ENCODE results near the gene HOXC12. TPM values are rescaled to one million over a fixed set of nuclear protein-coding genes. Genes with fewer than 3 reads are reported as not detected.

Gene HOXC12
- total RNA-seq, 1 experiment from 2014 or later = not detected

DNA sequence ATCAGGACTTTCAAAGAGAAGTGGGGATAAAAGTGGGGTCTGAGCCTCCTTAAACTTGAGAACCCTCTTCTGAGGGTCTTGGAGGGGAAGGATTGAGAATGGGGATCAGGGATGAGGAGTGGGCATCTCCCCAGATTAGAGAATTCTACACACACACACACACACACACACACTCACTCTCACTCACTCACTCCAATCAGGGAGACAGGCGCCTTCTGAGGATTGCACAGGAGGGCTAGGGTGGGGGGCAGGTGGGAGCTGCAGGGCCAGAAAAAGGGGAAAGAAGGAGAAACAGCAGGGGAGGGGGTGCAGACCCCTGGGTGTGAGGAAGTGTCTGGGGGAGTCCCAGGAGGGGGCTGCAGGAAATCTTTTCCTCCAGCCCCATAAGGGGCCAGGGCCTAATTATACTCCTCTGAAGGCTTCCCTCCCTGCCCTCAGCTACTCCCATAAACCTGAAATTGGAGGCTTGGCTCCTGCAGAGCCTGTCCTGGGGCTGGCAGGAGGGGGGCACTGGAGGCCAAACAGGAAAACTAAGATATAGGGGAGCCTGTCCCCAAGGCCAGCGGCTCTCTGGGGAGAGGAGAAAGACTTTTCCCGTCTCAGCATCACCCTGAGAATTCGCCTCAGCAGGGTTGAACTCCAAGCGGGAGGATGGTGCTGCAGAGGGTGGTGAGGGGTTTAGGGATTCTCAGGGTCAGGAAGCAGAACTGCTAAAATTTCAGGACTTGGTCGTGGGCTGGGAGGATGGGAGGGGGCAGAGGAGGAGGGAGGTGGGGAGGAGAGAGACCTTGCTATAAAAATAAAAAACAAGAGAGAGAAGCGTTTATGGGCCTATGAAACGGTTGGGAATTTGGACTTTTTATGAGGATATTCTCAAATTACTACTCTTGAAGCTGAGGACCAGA lies 46.8 kb downstream of the HOXC12 start:
- in situ Hi-C loops (cut with HindIII; ENCODE audit: low sequenced_read_pairs) = loop anchor here (25.0 kb wide), 1 partner anchor 186 kb away; the partner anchor contains the start of gene SMUG1
- no peak for DNase-seq (ENCODE audit: low spot score)

- DNase-seq (ENCODE audit: low spot score) = no peak
- in situ Hi-C loops (cut with HindIII; ENCODE audit: low sequenced_read_pairs) = loop anchor here (25.0 kb wide), 1 partner anchor 185 kb away; the partner anchor contains the start of gene SMUG1
Measured at GRCh38 chr12:54002278-54002914, 47.7 kb downstream of the HOXC12 start.

DNA sequence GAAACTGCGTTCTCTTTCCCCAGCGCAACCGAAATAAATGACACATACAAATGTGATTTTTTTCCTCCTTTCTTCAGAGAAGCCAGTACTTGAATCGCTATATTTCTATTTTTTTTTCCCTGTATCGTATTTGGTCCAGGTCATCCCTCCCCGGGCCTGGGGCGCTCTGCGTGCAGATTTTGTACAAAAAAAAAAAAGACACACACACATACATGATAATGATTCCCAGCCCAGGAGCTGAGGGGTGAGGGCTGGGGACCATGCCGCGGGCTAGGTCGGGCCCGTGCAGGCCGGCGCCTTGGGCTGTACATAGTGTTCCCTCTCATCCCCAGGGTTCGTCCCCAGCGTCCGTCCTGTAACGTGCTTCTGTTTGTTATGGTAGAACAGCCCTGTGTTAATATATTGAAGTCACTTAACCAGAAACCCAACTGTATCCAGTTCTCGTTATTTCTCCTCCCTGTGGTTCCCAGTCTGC lies 48.2 kb downstream of the HOXC12 start:
- in situ Hi-C loops (cut with HindIII; ENCODE audit: low sequenced_read_pairs) = loop anchor here (25.0 kb wide), 1 partner anchor 184 kb away; the partner anchor contains the start of gene SMUG1
- no peak for DNase-seq (ENCODE audit: low spot score)

GRCh38 chr12:54003625-54004024 lies 48.9 kb downstream of the HOXC12 start:
- in situ Hi-C loops (cut with HindIII; ENCODE audit: low sequenced_read_pairs) = loop anchor here (25.0 kb wide), 1 partner anchor 184 kb away; the partner anchor contains the start of gene SMUG1
- DNase-seq (ENCODE audit: low spot score) = no peak

DNA sequence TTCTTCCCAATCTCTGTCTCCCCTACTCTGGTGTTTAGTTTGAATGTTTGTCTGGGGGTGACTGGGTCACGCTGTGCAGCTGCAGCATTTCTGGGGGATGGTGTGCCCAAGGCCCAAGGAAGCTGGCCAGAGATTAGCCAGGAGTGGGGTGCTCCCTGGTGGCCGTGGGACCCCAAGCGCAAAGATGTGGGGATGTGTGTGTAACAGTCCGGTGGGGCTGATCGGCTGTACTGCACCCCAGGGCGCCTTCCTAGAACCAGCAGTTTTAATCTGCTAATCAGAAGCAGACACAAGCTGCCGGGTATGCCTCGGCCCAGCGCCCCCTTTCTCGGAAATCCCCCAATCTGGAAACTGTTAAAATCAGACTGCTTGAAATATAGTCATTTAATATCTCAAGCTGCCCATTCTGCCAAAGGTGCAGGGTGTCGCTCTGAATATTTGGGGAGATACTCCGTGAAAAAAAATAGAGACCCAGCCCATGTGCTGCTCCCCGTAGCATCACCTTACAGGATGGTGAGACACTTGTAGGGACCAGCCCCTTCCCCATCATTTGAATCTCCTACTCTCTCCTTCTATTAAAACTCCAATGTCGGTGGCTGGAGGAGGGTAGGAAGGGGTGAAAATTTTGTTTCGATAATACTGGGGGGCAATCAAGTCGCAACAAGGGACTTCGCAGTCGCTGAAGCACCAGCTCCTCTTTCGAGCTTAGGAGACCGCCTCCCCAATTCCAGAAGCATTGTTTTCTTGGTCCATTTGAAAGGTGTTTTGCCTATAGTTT lies 49.5 kb downstream of the HOXC12 start:
- no peak for DNase-seq (ENCODE audit: low spot score)
- in situ Hi-C loops (cut with HindIII; ENCODE audit: low sequenced_read_pairs) = loop anchor here (25.0 kb wide), 1 partner anchor 183 kb away; the partner anchor contains the start of gene SMUG1

DNA sequence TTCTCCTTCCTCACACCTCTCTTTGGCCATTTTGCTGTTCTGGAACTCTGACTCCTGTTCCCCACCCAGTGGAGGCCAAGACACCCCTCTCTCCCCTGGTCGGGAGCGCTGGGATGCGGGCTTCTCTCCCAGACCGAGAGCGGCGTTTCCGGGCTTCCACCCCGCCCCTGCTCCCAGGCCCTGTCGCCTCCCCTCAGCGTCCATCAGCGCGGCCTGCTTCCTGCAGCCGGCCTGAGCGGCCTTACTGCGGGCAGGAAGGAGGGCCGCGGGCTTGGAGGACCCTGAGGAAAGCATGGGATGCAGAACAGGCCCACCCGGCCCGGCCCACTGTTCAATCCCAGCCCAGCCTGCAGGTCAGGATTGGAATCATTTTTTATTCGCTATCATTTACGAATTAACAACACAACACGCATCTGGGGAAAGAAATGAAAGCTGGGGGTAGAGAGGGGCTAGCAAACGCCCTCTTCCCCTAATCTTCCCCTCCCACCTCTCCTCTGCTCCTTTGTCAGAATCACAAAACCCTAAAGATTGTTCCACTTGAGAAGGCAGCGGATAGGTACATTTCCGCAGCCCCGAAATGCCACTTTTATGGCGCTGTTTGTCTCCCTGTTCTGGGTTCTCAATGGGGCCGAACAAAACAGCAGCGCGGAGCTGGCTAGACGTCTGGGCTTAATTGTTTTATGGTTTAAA lies 50.3 kb downstream of the HOXC12 start:
- no peak for DNase-seq (ENCODE audit: low spot score)
- in situ Hi-C loops (cut with HindIII; ENCODE audit: low sequenced_read_pairs) = loop anchor here (25.0 kb wide), 1 partner anchor 182 kb away; the partner anchor contains the start of gene SMUG1

GRCh38 chr12:54005531-54005852 lies 50.8 kb downstream of the HOXC12 start:
- in situ Hi-C loops (cut with HindIII; ENCODE audit: low sequenced_read_pairs) = loop anchor here (25.0 kb wide), 1 partner anchor 182 kb away; the partner anchor contains the start of gene SMUG1
- DNase-seq (ENCODE audit: low spot score) = no peak

- DNase-seq (ENCODE audit: low spot score) = peak; percentile 88
Measured at GRCh38 chr12:54005853-54006558, 51.3 kb downstream of the HOXC12 start.

DNA sequence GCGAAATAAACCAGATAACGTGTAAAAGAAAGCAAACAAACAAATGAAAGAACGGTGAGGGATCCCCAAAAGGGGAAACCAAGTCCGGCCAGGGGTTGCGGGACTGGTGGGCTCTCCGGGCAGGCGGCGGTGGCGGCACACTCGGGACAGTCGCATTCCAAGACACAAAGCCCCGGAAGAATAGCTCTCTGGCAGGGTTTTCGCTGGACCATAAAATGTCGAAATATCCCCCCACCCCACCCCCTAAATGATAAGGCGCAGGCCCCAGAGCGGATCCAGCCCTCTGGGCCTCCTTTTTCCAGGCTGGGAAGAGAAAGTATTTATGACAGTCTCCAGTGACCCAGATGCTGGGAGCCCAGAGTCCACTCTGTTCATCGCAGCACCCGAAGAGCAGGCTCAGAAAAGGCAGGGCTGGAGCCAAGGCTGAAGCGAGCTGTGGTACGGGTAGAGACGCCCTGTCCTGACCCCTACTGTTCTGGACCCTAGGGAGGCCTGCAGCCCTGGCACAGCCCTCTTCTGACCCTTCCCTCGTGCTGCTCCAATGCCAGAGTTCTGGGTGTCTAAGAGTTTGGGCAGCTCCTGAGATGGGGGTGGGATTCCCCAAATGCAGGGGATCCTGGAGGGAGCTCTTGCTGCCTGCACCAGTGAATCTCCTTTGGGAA lies 52.0 kb downstream of the HOXC12 start:
- DNase-seq (ENCODE audit: low spot score) = no peak
- in situ Hi-C loops (cut with HindIII; ENCODE audit: low sequenced_read_pairs) = loop anchor here (25.0 kb wide), 1 partner anchor 181 kb away; the partner anchor contains the start of gene SMUG1

More at GRCh38 chr12:54005853-54006558, 51.3 kb downstream of the HOXC12 start:
- in situ Hi-C loops (cut with HindIII; ENCODE audit: low sequenced_read_pairs) = loop anchor here (25.0 kb wide), 1 partner anchor 181 kb away; the partner anchor contains the start of gene SMUG1

- in situ Hi-C loops (cut with HindIII; ENCODE audit: low sequenced_read_pairs) = loop anchor here (25.0 kb wide), 1 partner anchor 180 kb away; the partner anchor contains the start of gene SMUG1
Measured at GRCh38 chr12:54007538-54008259, 53.0 kb downstream of the HOXC12 start.

DNA sequence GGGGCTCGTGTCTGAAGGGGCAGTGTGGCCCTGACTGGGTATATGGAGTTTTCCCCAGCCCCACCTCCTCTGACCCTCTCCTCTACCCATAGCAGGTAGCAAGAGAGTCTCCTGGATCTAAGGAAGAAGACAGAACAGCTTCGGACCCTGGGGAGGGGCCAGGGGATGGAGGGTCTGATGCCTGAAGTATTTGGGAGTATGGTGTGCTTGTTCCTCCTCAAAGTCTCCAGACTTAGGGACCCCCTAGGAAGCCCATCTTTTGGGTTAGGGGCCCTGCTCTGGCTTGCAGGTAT lies 53.5 kb downstream of the HOXC12 start:
- no peak for DNase-seq (ENCODE audit: low spot score)
- in situ Hi-C loops (cut with HindIII; ENCODE audit: low sequenced_read_pairs) = loop anchor here (25.0 kb wide), 1 partner anchor 179 kb away; the partner anchor contains the start of gene SMUG1

More at GRCh38 chr12:54007538-54008259, 53.0 kb downstream of the HOXC12 start:
- DNase-seq (ENCODE audit: low spot score) = no peak

Other genes with a start within 250 kb of the HOXC12 start
- 232 and 250 TPM in 2 replicates for gene CALCOCO1, start 227.5 kb upstream of the HOXC12 start, total RNA-seq (2014; rRNA removed; shearing (Covaris generic))
- gene CISTR, start 202.9 kb upstream of the HOXC12 start, total RNA-seq (2014; rRNA removed; shearing (Covaris generic)) = not detected in 2 replicates
- gene HOXC13, start 16.1 kb upstream of the HOXC12 start, total RNA-seq (2014; rRNA removed; shearing (Covaris generic)) = 8.2 and 13.2 TPM in 2 replicates
- 2.1 and 2.3 TPM in 2 replicates for gene HOXC11, start 18.2 kb downstream of the HOXC12 start, total RNA-seq (2014; rRNA removed; shearing (Covaris generic))
- 4.1 and 15.0 TPM in 2 replicates for gene HOTAIR, start 20.1 kb downstream of the HOXC12 start, total RNA-seq (2014; rRNA removed; shearing (Covaris generic))
- 16.7 and 48.6 TPM in 2 replicates for gene HOXC10, start 30.2 kb downstream of the HOXC12 start, total RNA-seq (2014; rRNA removed; shearing (Covaris generic))
- 17.3 and 18.7 TPM in 2 replicates for gene HOXC9, start 45.3 kb downstream of the HOXC12 start, total RNA-seq (2014; rRNA removed; shearing (Covaris generic))
- 0.07 and 0.18 TPM in 2 replicates for gene HOXC8, start 54.1 kb downstream of the HOXC12 start, total RNA-seq (2014; rRNA removed; shearing (Covaris generic))
- gene HOXC6, start 73.5 kb downstream of the HOXC12 start, total RNA-seq (2014; rRNA removed; shearing (Covaris generic)) = 3.7 and 4.1 TPM in 2 replicates
- gene HOXC5, start 78.1 kb downstream of the HOXC12 start, total RNA-seq (2014; rRNA removed; shearing (Covaris generic)) = not detected in 2 replicates
- 2.5 and 3.9 TPM in 2 replicates for gene HOXC4, start 98.9 kb downstream of the HOXC12 start, total RNA-seq (2014; rRNA removed; shearing (Covaris generic))
- gene SMUG1, start 234.1 kb downstream of the HOXC12 start, total RNA-seq (2014; rRNA removed; shearing (Covaris generic)) = 52.2 and 64.7 TPM in 2 replicates

Measured in G401 (cell line).